ENCODE results near the gene ATRN.
"Not testable (repeated sequence)": the region's sequence is repeated elsewhere in the genome, so short reads cannot be mapped to it uniquely, and the experiment has no call there.

The ATRN gene

DNA sequence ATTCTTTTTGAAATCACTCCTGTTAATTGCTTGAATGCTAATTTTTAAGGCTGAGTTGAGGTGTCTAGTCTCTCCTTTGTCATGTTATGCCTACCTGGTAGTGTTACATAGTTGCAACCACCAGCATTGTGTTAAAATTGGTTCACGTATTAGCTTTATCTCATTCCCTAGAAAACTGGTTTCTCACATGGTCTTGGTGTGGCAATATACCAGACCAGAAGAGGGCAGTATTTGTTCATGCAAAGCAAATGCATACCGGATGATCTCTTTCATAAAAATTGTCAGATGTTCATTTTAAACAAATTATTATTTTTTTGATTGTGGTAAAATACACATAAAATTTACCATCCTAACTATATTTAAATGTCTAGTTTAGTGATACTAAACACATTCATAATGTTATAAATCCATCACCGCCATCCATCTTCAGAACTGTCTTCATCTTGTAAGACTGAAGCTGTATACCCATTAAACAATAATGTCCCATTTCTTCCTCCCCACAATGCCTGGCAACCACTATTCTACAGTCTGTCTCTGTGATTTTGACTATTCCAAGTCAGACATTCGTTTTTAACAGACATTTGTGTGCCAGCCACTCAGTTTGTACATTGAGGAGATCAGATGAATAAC is 92.8 kb downstream of the ATRN start:
- no peak for DNase-seq (ENCODE audit: low read depth in 2 of 2)

DNA sequence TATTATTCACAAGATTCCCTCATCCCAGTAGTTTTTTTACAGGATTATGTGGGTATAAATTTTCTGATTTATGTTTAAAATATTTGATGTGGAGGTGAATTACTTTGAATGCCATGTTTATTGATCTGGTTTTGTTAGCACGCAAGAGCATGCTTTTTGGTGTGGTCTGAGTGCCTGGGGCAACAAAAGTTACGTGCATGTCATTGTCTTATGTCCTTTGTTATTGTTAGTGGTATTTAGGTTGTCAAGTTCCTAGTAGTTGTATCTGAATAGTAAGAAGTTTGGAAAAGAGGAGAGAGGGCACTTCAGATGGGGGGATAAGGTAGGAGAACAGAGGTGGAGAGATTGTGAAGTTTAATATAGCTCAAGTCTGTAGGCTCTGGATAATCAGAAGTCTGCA is 95.0 kb downstream of the ATRN start:
- DNase-seq (ENCODE audit: low read depth in 2 of 2), result no peak

GRCh38 chr20:3572151-3572550 is 101.3 kb downstream of the ATRN start:
- DNase-seq (ENCODE audit: low read depth in 2 of 2), result no peak

DNA sequence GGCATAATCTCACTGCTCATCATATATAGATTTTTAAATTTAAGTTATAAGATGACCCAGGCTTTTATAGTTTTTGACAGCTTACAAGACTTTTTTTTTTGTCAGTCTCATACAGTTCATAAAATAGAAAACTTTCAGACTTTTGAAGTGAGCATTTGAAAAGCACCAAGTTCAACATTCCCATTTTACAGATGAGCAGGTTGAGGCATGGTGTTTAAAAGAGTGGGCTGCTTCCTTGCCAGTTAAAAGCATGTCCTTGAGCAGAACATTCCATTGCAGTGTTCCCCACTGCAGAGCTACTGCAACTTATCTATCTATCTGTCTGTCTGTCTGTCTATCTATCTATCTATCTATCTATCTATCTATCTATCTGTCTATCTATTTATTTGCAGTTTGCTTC is 105.5 kb downstream of the ATRN start:
- DNase-seq (ENCODE audit: low read depth in 2 of 2), result no peak

DNA sequence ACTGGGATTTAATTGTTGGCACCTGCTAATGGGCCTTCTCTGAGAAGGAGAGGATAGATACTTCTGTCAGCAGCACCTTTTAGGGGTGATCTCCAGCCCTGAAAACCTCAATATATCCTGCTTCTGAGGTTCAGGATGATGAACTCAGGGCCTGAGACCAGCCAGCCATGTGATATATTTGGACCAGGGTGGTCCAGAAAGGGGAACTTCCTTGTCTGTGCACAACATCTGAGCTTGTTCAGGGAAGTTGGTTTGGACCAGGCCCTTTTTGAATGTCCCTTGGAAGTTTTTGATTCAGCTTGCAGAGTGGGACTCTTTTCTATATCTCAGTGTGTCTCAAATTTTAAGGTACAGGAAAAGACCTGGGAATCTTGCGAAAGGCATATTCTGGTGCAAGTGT is 106.5 kb downstream of the ATRN start:
- no peak for DNase-seq (ENCODE audit: low read depth in 2 of 2)

DNA sequence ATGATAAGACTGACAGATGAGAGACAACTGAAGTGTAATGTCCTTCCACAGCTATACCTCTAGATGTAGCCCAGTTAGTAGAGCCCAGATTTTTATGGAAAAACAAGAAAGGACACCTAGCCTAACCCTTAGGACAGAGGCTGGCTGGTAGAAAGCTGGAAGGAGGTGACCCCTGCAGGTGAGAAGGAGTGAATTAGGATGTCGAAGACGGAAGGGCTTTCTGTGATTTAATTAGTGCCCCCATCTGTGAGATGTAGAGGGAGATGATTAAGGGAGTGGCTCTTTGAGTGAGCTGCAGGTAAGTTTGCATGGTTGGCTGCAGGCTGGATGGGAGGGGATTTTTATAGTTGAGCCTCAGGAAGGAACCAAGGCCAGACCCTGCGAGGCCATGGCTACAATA is 109.6 kb downstream of the ATRN start:
- DNase-seq (ENCODE audit: low read depth in 2 of 2), result no peak

DNA sequence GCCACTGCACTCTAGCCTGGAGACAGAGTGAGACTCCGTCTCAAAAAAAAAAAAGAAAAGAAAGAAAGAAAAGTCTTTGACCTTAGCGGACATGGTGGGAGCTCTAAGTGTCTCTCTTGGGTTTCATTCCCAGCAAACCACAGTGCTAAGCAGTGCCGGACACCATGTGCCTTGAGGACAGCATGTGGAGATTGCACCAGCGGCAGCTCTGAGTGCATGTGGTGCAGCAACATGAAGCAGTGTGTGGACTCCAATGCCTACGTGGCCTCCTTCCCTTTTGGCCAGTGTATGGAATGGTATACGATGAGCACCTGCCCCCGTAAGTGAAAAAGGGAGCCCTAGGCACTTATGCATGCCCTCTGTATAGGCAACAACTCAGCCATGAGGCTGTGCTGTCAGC is 112.9 kb downstream of the ATRN start:
- no peak for DNase-seq (ENCODE audit: low read depth in 2 of 2)

DNA sequence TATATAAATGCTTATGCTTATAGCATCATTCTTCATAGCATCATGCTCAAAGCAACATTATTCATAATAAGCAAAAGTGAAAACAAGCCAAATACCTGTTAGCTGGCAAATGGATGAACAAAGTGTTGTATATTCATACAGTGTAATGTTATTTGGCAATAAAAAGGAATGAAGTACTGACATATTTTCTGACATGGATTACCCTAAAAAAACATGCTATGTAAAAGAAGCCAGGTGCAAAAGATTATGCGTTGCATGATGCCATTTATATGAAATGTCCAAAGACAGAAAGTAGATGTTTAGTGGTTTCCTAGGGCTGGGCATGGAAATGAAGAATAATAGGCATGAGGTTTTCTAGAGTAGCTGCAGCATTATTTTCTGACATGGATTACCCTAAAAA is 115.3 kb downstream of the ATRN start:
- no peak for DNase-seq (ENCODE audit: low read depth in 2 of 2)

GRCh38 chr20:3590164-3590563 is 119.3 kb downstream of the ATRN start:
- no peak for DNase-seq (ENCODE audit: low read depth in 2 of 2)

DNA sequence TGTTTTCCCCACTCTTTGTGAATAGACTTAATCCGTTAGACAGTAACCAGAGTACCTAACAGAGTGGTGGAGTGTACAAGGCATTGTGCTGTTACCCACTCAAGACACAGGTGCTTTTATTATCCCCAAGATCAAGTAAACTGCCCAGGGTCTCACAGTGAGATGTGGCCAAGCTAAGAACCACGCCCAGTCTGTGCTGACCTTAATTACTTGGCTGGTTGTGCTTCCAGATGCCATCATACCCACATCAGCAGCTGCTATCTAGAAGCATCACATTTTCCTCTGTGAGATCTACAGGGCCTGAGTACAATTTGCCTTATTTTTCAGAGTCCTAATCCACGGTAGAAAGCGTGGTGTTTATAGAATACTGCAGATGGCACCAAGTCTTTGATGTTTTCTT is 122.1 kb downstream of the ATRN start:
- DNase-seq (ENCODE audit: low read depth in 2 of 2), result no peak

- DNase-seq (ENCODE audit: low read depth in 2 of 2), result no peak
These were observed 124.7 kb downstream of the ATRN start for GRCh38 chr20:3595541-3595940.

- no peak for DNase-seq (ENCODE audit: low read depth in 2 of 2)
These were observed 132.3 kb downstream of the ATRN start for GRCh38 chr20:3603108-3603507.

DNA sequence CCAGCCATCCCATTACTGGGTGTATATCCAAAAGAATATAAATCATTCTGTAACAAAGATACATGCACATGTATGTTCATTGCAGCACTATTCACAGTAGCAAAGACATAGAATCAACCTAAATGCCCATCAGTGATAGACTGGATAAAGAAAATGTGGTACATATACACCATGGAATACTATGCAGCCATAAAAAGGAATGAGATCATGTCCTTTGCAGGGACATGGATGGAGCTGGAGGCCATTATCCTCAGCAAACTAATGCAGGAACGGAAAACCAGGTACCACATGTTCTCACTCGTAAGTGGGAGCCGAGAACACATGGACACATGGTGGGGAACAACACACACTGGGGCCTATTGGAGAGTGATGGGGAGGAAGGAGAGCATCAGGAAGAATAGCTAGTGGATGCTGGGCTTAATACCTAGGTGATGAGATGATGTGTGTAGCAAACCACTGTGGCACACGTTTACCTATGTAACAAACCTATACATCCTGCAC is 134.6 kb downstream of the ATRN start:
- not testable (repeated sequence) for DNase-seq (ENCODE audit: low read depth in 2 of 2)

GRCh38 chr20:3606021-3606420 is 135.2 kb downstream of the ATRN start:
- DNase-seq (ENCODE audit: low read depth in 2 of 2), result no peak

GRCh38 chr20:3611901-3612300 is 141.1 kb downstream of the ATRN start:
- DNase-seq (ENCODE audit: low read depth in 2 of 2), result no peak

GRCh38 chr20:3612795-3613572 is 142.2 kb downstream of the ATRN start:
- DNase-seq (ENCODE audit: low read depth in 2 of 2), result no peak

DNA sequence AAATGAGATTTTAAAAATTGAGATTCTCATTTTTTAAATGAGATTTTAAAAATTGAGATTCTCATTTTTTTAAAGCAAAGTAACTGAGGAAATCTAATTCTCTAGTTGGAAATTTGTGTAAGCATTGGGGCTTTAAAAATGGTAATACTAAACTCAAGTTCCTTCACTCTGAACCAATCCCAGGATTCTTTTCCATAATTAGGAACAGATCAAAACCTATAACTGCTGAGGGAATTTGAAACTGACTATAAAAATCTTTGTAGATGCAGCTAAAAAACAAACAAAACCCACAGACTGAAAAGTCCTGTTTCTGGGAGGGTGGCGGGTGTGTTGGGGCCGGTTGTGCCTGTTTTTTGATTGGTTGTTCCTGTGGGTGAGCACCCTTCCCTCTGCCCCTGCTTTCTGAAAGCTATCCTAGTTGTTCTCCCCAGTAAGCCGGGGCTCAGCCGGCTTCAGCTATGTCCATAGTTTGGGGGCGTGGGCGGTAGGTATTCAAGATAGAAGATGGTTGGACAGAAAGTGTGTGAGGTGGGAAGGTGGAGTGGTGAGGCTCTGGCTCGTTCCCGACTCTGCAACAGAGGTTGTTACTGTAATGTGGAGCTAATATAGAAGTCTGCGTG is 143.1 kb downstream of the ATRN start:
- DNase-seq (ENCODE audit: low read depth in 2 of 2), result no peak

DNA sequence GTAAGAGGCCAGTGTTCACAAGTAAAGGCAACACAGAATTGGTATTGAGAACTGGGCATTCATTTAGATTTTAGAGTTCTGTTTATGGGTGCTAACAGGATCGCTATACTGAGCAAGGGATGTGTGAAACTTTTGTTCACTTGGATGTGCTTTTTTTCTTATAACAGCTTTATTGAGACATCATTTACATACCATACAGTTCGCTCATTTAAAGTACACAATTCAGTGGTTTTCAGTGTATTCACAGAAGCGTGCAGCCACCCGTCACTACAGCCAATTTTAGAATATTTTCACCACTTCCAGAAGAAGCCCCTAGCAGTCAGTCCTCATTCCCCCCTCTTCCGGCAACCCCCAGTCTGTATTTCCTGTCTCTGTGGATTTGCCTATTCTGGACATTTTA is 143.6 kb downstream of the ATRN start:
- no peak for DNase-seq (ENCODE audit: low read depth in 2 of 2)

GRCh38 chr20:3615171-3615840 is 144.5 kb downstream of the ATRN start:
- not testable (repeated sequence) for DNase-seq (ENCODE audit: low read depth in 2 of 2)

DNA sequence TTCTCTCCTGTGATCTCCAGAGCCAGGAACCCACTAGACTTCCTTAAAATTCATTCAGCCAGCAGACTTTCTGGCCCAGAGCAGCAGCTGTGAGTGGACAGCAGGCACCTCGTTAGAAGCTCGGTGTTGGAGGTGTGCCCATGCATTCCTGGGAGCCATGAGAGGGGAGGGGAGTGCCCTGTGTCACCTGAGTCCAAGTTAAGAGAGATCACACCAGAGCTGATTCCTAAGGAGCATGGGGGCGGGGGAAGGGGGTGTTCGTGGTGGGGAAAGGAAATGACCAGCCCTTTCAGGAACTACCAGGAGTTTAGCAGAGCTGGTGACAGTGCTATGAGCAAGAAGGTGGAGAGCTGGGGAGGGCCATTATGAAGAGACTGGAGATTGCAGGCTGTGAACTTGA is 145.4 kb downstream of the ATRN start:
- no peak for DNase-seq (ENCODE audit: low read depth in 2 of 2)

DNA sequence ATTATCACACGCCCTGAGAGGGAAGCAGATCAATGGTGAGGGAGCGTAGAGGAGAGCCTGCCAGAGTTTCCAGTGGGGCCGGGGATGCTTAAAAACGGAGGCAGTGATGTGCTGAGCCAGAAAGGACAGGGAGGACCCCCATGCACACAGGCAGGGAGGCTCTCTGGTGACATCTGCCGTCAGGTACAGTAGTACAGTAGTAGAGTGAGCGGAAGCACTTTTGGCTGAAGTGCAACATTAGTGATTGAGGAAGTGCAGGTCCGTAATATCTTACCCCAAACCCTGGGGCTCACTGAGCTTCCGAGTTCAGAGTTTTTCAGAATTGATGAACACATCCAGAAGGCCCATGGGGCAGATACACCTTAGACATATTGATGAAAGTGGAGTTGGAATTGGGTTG is 150.3 kb downstream of the ATRN start:
- no peak for DNase-seq (ENCODE audit: low read depth in 2 of 2)

DNA sequence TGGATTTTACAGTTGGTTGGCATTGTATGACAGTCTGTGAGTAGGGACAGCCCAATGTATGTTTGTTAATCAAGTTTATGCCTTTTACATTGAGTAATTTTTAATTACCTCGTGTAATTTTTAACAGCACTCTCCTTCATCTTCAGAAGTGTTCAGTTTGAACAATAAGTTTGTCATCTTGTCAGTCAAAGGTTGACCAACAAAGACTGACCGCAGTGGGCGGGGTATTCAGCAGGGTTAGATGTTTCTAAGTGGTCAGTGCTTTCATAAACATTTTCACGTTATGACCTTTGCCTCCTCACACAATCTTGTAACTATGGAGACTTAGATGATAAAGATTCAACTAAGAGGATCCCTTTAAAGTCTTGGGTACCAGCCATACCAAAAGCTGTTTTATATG is 151.6 kb downstream of the ATRN start:
- DNase-seq (ENCODE audit: low read depth in 2 of 2), result no peak

DNA sequence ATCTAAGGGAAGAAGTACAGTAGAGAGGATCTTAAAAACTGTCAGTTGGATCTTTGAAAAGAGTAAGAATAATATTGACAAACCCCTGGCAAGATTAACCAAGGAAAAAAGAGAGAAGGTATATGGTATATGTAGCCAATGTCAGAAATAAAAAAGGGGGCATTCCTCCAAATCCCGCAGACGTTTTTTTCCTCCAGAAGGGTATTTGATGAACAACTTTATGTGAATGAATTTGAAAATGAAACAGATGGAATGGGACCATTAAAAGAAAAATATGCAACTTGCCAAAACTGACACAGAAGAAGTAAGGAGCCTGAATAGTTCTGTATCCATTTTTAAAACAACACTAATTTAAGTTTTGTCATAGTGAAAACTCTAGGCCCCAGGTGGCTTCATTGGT is 156.7 kb downstream of the ATRN start:
- DNase-seq (ENCODE audit: low read depth in 2 of 2), result no peak
